ENCODE results near the gene EZR. TPM values are rescaled to one million over a fixed set of nuclear protein-coding genes. Genes with fewer than 3 reads are reported as not detected.

EZR gene
- polyA plus RNA-seq, 3 donors: 68.1 to 95.8 (median 86.3) TPM

DNA sequence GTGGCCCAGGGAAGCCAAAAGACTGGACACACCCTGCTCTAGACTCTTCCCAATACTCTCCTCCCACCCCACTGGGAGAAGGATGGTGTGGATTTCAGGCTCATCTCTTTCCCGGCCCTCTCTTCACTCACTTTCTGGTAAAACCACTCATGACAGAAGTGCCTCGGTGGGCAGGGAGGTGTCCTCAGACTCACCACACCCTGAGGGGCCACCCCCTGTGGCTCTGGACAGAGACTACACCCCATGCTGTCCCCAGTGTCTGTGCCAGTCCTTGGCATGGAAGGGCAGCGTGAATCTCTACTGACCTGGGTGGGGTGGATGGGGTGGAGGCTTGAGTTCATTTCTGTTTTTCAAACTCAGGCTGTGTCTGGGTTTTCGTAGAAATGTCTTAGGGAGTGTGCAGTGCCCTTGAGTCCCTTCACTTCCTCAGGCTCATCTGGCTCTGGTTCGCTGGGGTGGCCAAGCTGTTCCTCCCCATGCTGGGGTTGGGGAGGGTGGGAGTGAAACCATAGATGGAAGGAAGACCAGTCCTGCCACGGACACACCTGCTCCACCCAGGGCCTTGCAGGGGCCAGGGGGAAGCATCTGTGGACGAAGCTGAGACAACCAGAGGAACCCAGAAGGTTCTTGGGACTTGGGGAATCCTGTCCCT, 59.1 kb downstream of the EZR start:
- no peak for DNase-seq
- Mint-ChIP-seq H3K36me3 (peaks cover 67 to 79% of the 10 kb centered on the region in 2 donors), H3K27ac (peak overlapping the region in 3 of 7 donors; percentile 21 to 41 (median 38)), H3K4me3 (no peak overlapping the region), H3K27me3 (ENCODE audit: low read depth in 3 of 3) (no peaks in the 10 kb centered on the region), H3K4me1 (peaks cover 2% of the 10 kb centered on the region), H3K9me3 (peaks cover 0 to 5% (median 0%) of the 10 kb centered on the region in 7 donors)
- TF ChIP-seq, protein P1, sequence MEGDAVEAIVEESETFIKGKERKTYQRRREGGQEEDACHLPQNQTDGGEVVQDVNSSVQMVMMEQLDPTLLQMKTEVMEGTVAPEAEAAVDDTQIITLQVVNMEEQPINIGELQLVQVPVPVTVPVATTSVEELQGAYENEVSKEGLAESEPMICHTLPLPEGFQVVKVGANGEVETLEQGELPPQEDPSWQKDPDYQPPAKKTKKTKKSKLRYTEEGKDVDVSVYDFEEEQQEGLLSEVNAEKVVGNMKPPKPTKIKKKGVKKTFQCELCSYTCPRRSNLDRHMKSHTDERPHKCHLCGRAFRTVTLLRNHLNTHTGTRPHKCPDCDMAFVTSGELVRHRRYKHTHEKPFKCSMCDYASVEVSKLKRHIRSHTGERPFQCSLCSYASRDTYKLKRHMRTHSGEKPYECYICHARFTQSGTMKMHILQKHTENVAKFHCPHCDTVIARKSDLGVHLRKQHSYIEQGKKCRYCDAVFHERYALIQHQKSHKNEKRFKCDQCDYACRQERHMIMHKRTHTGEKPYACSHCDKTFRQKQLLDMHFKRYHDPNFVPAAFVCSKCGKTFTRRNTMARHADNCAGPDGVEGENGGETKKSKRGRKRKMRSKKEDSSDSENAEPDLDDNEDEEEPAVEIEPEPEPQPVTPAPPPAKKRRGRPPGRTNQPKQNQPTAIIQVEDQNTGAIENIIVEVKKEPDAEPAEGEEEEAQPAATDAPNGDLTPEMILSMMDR (IDR thresholded peaks at IDR 0.05): no peak
- Histone ChIP-seq H3K27me3 (ENCODE audit: control insufficient read depth in 2 of 2, insufficient read depth in 2 of 2, low read length in 2 of 2) (no peaks in the 10 kb centered on the region), H3K4me2 (replicated peaks; ENCODE audit: extremely low read depth, low read length, poor library complexity, severe bottlenecking) (no peak overlapping the region), H3K9ac (ENCODE audit: insufficient read depth, low read length, poor library complexity, severe bottlenecking) (no peak overlapping the region), H2AFZ (ENCODE audit: insufficient read depth, low read depth, low read length, poor library complexity, severe bottlenecking) (no peak overlapping the region), H3K36me3 (replicated peaks in 1 of 2; ENCODE audit: control insufficient read depth in 1 of 2, insufficient read depth in 2 of 2, low read length in 2 of 2) (peaks cover 35 to 68% of the 10 kb centered on the region in 2 donors), H4K20me1 (ENCODE audit: insufficient read depth, low read length) (no peaks in the 10 kb centered on the region), H3K4me3 (replicated peaks in 1 of 3; ENCODE audit: low read depth in 2 of 3, low read length in 3 of 3) (no peak overlapping the region), H3K9me3 (replicated peaks in 1 of 2; ENCODE audit: control insufficient read depth in 1 of 2, insufficient read depth in 1 of 2, low read length in 2 of 2) (no peaks in the 10 kb centered on the region), H3K27ac (ENCODE audit: low read depth in 1 of 2, low read length in 2 of 2) (no peak overlapping the region), H3K79me2 (ENCODE audit: insufficient read depth, low read length) (no peaks in the 10 kb centered on the region), H3K4me1 (ENCODE audit: control insufficient read depth in 1 of 2, insufficient read depth in 2 of 2, low read length in 2 of 2) (no peaks in the 10 kb centered on the region)
- WGBS (ENCODE audit: insufficient coverage): 47% methylated on average over 3 of the region's 7 CpGs
- intact Hi-C loops (cut with micrococcal nuclease): loop anchor here (5.0 kb wide), 2 partner anchors 38 to 58 kb away; no protein-coding TSS in a partner anchor

DNA sequence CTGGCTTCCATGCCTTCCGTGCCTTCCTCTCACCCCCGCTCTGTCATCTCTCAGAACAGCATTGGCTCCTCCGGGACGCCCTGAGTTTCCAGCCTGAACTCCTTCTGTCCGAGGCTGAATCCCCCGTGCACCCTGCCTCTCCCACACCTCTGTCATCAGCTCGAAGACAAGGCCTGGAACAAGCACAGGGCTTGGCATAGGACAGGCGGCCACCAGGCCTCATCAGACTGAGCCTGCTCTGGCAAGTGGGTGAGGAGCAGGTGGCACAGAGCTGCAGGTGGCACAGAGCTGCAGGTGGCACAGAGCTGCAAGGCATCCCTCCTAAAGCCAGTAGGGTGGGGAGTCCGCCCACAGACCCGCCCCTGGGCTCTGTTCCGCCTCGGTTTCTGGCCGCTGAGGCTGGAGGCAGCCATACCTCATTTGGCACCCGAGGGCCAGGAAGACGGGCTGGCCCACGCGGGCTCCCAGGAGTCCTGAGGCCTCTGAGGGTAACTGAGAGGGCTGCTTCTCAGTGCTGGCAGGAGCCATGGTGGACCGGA, 60.2 kb downstream of the EZR start:
- no peaks in the 10 kb centered on the region for H3K9me3 ChIP-seq (replicated peaks in 1 of 2; ENCODE audit: control insufficient read depth in 1 of 2, insufficient read depth in 1 of 2, low read length in 2 of 2)
- H3K9me3 Mint-ChIP-seq: peaks cover 0 to 5% (median 0%) of the 10 kb centered on the region in 7 donors
- H2AFZ ChIP-seq (ENCODE audit: insufficient read depth, low read depth, low read length, poor library complexity, severe bottlenecking): no peak overlapping the region
- no peaks in the 10 kb centered on the region for H3K27me3 Mint-ChIP-seq (ENCODE audit: low read depth in 3 of 3)
- H3K36me3 ChIP-seq (replicated peaks in 1 of 2; ENCODE audit: control insufficient read depth in 1 of 2, insufficient read depth in 2 of 2, low read length in 2 of 2): peaks cover 24 to 61% of the 10 kb centered on the region in 2 donors
- no peak overlapping the region for H3K4me2 ChIP-seq (replicated peaks; ENCODE audit: extremely low read depth, low read length, poor library complexity, severe bottlenecking)
- H3K4me1 Mint-ChIP-seq: peaks cover 2% of the 10 kb centered on the region
- H4K20me1 ChIP-seq (ENCODE audit: insufficient read depth, low read length): no peaks in the 10 kb centered on the region
- H3K4me3 ChIP-seq (replicated peaks in 1 of 3; ENCODE audit: low read depth in 2 of 3, low read length in 3 of 3): no peak overlapping the region
- H3K27ac Mint-ChIP-seq: no peak overlapping the region
- peaks cover 64 to 78% of the 10 kb centered on the region in 2 donors for H3K36me3 Mint-ChIP-seq
- H3K27ac ChIP-seq (ENCODE audit: low read depth in 1 of 2, low read length in 2 of 2): no peak overlapping the region
- DNase-seq: no peak
- H3K79me2 ChIP-seq (ENCODE audit: insufficient read depth, low read length): no peaks in the 10 kb centered on the region
- no peak overlapping the region for H3K9ac ChIP-seq (ENCODE audit: insufficient read depth, low read length, poor library complexity, severe bottlenecking)
- H3K4me3 Mint-ChIP-seq: no peak overlapping the region
- intact Hi-C loops (cut with micrococcal nuclease): loop anchor here in 1 of 2 donors (5.0 kb wide), 1 partner anchor 37 kb away; no protein-coding TSS in a partner anchor
- H3K27me3 ChIP-seq (ENCODE audit: control insufficient read depth in 2 of 2, insufficient read depth in 2 of 2, low read length in 2 of 2): no peaks in the 10 kb centered on the region
- TF ChIP-seq, protein P1 (IDR thresholded peaks at IDR 0.05): no peak
- WGBS (ENCODE audit: insufficient coverage): 91% methylated on average over 14 of the region's 18 CpGs
- H3K4me1 ChIP-seq (ENCODE audit: control insufficient read depth in 1 of 2, insufficient read depth in 2 of 2, low read length in 2 of 2): no peaks in the 10 kb centered on the region
